Right atrium auricular region (tissue), 2 donors: ENCODE results near the gene NPR3. TPM values are rescaled to one million over a fixed set of nuclear protein-coding genes. Genes with fewer than 3 reads are reported as not detected.

Source experiments
- DNase-seq: peaks from one replicate; pipeline ENCODE4 v3.0.0-alpha.2; 2019; ENCODE audit warnings: low spot score
- H3K27ac ChIP-seq, 2 donors: fragments of 200-600 bp; sonication (generic); 1 replicate in 1 of 2; 2 replicates in 1 of 2; pipeline ENCODE4 v1.5.1; 2016 to 2019
- H3K27me3 ChIP-seq, 2 donors: fragments of 200-600 bp; sonication (generic); one replicate each; pipeline versions ENCODE4 v1.5.1 to v1.6.0; 2017 to 2019
- H3K36me3 ChIP-seq: fragments of 200-600 bp; sonication (generic); one replicate; pipeline ENCODE4 v1.5.1; 2016
- H3K4me1 ChIP-seq, 2 donors: fragments of 200-600 bp; sonication (generic); one replicate each; pipeline versions ENCODE4 v1.5.1 to v1.6.0; 2017 to 2019
- H3K4me3 ChIP-seq, 2 donors: fragments of 200-600 bp; sonication (generic); 1 replicate in 1 of 2; 2 replicates in 1 of 2; pipeline ENCODE4 v1.5.1; 2017 to 2019; ENCODE audit warnings: mild to moderate bottlenecking in 1 of 2, moderate library complexity in 1 of 2
- H3K9me3 ChIP-seq, 2 donors: fragments of 200-600 bp; sonication (generic); one replicate each; pipeline ENCODE4 v1.5.1; 2019
- total RNA-seq, 2 donors: library from RNA; depleted of rRNA; stranded (reverse); fragments of >200 nt; gene quantifications; one replicate each; pipeline ENCODE4 v1.1.0, GENCODE V29; 2016
- TF ChIP-seq, protein P1 (sequence below), 2 donors: fragments of 200-600 bp; sonication (generic); IDR thresholded peaks; one replicate each; pipeline ENCODE4 v1.5.1; 2019; ENCODE audit warnings: antibody characterized with exemption in 2 of 2

The NPR3 gene
- total RNA-seq, 2 donors from 2014 or later = 22.0 to 51.0 TPM

DNA sequence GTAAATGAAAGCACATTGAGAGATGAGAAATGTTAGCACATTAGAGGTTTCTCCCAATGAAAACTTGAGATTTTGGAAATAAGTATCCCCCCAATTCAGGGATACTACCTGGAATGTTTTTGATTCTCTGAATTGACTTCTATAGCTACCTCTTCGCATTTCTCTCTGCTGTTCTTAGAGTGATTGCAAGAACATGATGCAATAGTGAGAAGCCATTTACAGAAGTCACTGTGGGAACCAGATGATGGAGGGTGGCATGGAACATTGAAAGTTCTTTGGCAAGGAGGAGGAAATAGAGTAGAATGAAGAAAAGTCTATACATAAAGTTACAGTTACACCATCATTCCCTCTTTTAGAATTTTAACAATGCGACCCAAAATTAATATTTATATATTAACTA is 9.2 kb downstream of the NPR3 start:
- H3K36me3 ChIP-seq = no peaks in the 10 kb centered on the region
- H3K9me3 ChIP-seq = peaks cover 0 to 16% of the 10 kb centered on the region in 2 donors
- no peak for DNase-seq
- no peak overlapping the region for H3K27ac ChIP-seq
- TF ChIP-seq, protein P1, sequence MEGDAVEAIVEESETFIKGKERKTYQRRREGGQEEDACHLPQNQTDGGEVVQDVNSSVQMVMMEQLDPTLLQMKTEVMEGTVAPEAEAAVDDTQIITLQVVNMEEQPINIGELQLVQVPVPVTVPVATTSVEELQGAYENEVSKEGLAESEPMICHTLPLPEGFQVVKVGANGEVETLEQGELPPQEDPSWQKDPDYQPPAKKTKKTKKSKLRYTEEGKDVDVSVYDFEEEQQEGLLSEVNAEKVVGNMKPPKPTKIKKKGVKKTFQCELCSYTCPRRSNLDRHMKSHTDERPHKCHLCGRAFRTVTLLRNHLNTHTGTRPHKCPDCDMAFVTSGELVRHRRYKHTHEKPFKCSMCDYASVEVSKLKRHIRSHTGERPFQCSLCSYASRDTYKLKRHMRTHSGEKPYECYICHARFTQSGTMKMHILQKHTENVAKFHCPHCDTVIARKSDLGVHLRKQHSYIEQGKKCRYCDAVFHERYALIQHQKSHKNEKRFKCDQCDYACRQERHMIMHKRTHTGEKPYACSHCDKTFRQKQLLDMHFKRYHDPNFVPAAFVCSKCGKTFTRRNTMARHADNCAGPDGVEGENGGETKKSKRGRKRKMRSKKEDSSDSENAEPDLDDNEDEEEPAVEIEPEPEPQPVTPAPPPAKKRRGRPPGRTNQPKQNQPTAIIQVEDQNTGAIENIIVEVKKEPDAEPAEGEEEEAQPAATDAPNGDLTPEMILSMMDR (IDR thresholded peaks at IDR 0.05) = no peak
- no peaks in the 10 kb centered on the region for H3K4me1 ChIP-seq
- no peaks in the 10 kb centered on the region for H3K27me3 ChIP-seq
- H3K4me3 ChIP-seq = no peak overlapping the region

DNA sequence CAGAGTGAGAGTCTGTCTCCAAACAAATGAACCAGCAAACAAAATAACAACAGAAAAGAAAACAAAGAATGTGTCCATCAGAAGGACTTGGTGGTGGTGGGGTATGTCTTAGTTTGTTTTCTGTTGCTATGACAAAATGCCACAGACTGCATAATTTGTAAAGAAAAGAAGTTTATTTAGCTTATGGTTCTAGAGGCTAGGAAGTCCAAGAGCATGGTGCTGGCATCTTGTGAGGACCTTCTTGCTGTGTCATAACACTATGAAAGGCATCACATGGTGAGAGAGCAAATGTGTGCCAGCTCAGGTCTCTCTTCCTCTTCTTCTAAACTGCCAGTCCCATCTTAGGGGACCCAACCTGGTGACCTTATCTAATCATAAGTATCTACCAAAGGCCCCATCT is 10.5 kb downstream of the NPR3 start:
- Histone ChIP-seq H3K36me3 (no peaks in the 10 kb centered on the region), H3K27ac (no peak overlapping the region), H3K9me3 (peaks cover 0 to 16% of the 10 kb centered on the region in 2 donors), H3K27me3 (no peaks in the 10 kb centered on the region), H3K4me3 (no peak overlapping the region), H3K4me1 (no peaks in the 10 kb centered on the region)
- DNase-seq = no peak
- TF ChIP-seq, protein P1 (IDR thresholded peaks at IDR 0.05) = no peak

DNA sequence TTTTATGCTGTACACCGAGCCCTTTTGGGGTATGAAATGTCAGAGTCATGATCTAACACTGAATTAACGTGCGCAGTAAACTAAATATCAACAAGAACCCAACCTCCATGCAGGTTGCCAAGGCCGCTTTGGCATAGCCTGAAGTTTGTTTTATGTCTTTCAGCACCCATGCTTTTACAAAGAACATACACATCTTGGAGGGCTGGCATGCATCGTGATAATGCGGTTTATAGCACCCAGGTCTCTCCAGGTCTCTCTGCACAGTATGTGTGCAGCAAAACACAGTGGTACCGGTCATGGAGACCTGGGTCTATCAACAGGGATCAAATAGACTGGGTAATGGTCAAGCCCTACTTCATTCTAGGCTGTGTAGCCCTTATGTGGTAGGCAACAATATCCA is 11.8 kb downstream of the NPR3 start:
- no peaks in the 10 kb centered on the region for H3K36me3 ChIP-seq
- no peak for DNase-seq
- TF ChIP-seq, protein P1 (IDR thresholded peaks at IDR 0.05) = no peak
- no peaks in the 10 kb centered on the region for H3K4me1 ChIP-seq
- H3K4me3 ChIP-seq = no peak overlapping the region
- H3K27me3 ChIP-seq = no peaks in the 10 kb centered on the region
- no peak overlapping the region for H3K27ac ChIP-seq
- H3K9me3 ChIP-seq = peaks cover 0 to 14% of the 10 kb centered on the region in 2 donors

DNA sequence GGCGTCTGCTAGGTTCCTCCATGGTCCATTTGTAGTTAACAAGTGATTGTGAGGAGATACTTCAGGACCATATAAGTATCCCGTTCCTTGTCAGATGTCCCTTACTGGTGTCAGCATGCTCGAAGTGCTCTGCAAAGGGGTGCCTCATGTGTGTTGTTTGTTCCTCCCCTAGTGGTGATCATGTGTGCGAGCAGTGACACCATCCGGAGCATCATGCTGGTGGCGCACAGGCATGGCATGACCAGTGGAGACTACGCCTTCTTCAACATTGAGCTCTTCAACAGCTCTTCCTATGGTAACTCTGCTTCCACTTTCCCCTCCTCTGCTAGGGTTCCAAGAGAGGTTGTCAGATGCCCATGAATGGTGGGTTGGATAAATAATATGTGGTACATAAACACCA is 13.4 kb downstream of the NPR3 start:
- no peaks in the 10 kb centered on the region for H3K36me3 ChIP-seq
- H3K4me3 ChIP-seq = no peak overlapping the region
- no peak overlapping the region for H3K27ac ChIP-seq
- no peak for DNase-seq
- TF ChIP-seq, protein P1 (IDR thresholded peaks at IDR 0.05) = no peak
- peaks cover 0 to 1% of the 10 kb centered on the region in 2 donors for H3K9me3 ChIP-seq
- H3K4me1 ChIP-seq = no peaks in the 10 kb centered on the region
- H3K27me3 ChIP-seq = no peaks in the 10 kb centered on the region

DNA sequence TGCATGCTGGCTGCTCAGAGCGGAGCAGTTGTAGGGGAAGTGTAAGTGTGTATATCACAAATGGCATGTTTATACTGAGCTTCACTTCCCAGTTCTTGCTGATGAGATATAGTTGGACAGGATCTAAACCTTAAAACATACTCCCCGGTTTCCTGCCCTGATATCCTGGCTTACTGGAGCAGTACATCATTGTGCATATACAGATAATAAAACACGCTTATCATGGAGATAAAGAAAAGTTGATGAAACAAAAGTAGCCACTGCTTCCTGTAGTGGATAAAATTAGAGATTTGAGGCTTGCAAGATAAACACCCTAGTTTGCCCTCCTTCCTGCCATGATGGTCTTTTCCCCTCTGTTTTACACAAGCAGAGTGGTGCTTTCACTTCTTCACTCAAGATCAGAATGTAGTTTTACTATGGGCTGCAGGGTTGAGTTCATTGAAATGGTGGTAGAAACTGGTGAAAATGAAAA is 15.0 kb downstream of the NPR3 start:
- Histone ChIP-seq H3K9me3 (no peaks in the 10 kb centered on the region), H3K27me3 (no peaks in the 10 kb centered on the region), H3K27ac (no peak overlapping the region), H3K4me3 (no peak overlapping the region), H3K36me3 (no peaks in the 10 kb centered on the region), H3K4me1 (no peaks in the 10 kb centered on the region)
- TF ChIP-seq, protein P1 (IDR thresholded peaks at IDR 0.05) = no peak
- DNase-seq = no peak

DNA sequence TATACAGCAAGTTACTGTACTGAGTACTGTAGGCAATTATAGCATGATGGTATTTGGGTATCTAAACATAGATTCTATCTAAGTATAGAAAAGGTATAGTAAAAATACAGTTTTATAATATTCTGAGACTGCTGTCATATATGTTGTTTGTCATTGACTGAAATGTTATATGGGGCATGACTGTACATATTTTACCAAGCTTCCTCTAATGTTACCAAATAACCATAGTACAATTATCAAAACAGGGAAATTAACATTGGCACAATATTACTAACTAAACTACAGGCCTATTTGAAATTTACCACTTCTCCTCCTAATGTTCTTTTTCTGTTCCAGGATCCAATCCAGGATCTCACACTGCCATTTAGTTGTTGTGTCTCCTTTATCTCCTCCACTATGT is 18.5 kb downstream of the NPR3 start:
- no peak overlapping the region for H3K27ac ChIP-seq
- H3K4me1 ChIP-seq = no peaks in the 10 kb centered on the region
- no peak for DNase-seq
- H3K4me3 ChIP-seq = no peak overlapping the region
- TF ChIP-seq, protein P1 (IDR thresholded peaks at IDR 0.05) = no peak
- no peaks in the 10 kb centered on the region for H3K36me3 ChIP-seq
- H3K27me3 ChIP-seq = no peaks in the 10 kb centered on the region
- H3K9me3 ChIP-seq = no peaks in the 10 kb centered on the region
